HG03139 (cell line): Measurements from ENCODE around the gene ZNF57.
A peak's percentile ranks its signal among the peaks of the same experiment; 100 is the strongest.
"Not testable (repeated sequence)": the region's sequence is repeated elsewhere in the genome, so short reads cannot be mapped to it uniquely, and the experiment has no call there.

Experiments used
- ATAC-seq: cut with Tn5 transposase; IDR thresholded peaks from one replicate; pipeline ENCODE4 v1.9.1; 2021; ENCODE audit not compliant: unreplicated experiment

Gene ZNF57

DNA sequence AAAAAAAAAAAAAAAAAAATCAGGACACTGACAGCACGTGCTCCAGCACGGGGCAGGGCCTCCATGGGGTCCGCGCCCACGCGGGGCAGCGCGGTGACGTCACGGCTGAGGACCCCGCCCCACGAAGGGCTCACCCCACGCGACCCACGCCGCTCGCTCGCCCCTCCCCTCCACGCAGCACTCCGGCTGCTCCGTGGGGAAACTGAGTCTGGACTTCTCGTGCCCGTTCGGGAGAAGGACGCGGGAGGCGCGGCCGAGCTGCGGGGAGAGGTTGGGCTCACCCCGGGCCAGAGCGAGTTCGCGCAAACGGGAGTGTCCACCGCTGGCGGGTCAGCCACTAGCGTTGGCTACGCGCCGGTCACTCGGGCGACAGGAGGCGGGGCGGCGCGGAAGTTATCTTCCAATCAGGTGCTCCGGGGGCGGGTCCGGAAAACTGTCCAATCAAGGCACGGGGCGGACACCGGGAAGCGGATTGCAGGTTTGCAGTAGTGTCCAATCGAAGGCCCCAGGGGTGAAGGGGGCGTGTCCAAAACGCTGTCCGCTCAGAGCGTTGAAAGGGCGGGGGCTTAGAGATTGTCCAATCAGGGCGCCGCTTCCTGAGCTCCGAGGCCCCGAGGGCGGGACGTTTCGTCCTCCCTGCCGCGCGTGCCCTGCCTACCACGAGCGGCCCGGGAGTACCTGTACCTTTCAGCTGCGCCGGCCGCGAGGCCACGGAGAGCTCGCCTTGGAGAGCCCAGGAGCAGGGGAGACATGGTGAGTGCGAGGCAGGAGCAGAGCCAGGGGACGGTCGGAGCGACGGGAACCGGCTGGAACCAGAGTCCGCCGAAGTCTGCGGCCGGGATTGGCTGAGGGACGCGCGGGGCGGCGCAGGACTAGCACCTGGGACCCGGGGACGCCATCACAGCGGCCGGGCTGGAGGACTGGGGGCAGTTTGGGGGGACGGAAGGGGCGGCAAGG lies at the start of gene ZNF57:
Gene ZNF57, plus strand, starts transcription at position 633 of the 957 bp plus-strand sequence. Its CDS starts 118 bp downstream, at position 751.
- peak; percentile 90 for ATAC-seq

DNA sequence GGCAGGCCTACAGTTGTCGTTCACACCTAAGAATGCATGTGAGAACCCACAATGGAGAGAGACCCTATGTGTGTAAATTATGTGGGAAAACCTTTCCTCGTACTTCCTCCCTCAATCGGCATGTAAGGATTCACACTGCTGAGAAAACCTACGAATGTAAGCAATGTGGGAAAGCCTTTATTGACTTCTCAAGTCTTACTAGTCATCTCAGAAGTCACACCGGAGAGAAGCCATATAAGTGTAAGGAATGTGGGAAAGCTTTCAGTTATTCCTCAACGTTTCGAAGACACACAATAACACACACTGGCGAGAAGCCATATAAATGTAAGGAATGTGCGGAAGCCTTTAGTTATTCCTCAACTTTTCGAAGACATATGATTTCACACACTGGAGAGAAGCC lies 48.1 kb upstream of the ZNF57 start:
- ATAC-seq, result no peak

DNA sequence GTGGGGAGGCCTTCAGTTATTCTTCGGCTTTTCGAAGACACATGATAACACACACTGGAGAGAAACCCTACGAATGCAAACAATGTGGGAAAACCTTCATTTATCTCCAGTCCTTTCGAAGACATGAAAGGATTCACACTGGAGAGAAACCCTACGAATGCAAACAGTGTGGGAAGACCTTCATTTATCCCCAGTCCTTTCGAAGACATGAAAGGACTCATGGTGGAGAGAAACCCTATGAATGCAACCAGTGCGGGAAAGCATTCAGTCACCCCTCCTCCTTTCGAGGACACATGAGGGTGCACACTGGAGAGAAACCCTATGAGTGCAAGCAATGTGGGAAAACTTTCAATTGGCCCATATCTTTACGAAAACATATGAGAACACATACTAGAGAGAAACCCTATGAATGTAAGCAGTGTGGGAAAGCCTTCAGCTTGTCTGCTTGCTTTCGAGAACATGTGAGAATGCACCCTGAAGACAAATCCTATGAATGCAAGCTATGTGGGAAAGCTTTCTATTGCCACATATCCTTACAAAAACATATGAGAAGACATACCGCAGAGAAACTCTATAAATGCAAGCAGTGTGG lies 47.6 kb upstream of the ZNF57 start:
- ATAC-seq, result no peak

DNA sequence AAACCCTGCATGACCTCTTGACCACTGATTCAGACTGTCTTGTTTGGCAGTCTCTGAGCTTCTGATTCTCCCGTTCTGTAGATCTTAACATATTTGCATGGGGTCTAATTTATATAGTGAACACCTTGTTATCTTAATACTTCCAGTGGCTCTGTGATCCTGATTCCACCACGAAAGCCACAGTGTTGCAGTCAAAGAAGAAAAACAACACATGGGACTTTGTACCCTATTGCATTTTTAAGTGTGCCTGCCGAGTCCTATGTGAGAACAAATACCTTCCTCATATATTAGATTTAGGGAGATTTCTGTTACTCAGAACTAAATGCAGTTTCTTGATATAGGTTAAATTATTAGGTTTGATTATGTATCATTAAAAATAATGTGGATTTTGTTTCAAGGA lies 45.9 kb upstream of the ZNF57 start:
- ATAC-seq, result no peak

GRCh38 chr19:2856457-2857050 lies 44.2 kb upstream of the ZNF57 start:
- ATAC-seq, result no peak

DNA sequence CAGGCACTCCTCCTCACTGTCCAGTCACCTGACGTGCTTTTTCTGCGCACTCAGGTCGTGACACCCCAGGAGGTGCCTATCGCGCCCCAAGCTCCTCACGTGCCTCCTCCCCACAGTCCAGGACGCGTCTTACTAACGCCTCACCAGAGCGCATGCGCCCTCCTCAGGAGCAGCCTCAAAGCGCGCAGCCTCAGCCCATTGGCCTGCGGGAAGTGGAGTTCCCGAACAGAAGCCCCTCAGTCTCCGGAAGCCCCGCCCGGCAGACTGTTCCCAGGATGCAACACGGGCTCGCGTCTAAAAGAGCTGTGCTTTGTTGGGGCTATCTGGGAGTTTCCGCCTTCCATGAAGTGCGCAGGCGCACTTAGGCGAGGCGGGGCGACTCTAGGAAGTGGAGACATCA lies 41.9 kb upstream of the ZNF57 start:
- no peak for ATAC-seq

- ATAC-seq, result no peak
Measured at GRCh38 chr19:2863816-2864215, 36.9 kb upstream of the ZNF57 start.

DNA sequence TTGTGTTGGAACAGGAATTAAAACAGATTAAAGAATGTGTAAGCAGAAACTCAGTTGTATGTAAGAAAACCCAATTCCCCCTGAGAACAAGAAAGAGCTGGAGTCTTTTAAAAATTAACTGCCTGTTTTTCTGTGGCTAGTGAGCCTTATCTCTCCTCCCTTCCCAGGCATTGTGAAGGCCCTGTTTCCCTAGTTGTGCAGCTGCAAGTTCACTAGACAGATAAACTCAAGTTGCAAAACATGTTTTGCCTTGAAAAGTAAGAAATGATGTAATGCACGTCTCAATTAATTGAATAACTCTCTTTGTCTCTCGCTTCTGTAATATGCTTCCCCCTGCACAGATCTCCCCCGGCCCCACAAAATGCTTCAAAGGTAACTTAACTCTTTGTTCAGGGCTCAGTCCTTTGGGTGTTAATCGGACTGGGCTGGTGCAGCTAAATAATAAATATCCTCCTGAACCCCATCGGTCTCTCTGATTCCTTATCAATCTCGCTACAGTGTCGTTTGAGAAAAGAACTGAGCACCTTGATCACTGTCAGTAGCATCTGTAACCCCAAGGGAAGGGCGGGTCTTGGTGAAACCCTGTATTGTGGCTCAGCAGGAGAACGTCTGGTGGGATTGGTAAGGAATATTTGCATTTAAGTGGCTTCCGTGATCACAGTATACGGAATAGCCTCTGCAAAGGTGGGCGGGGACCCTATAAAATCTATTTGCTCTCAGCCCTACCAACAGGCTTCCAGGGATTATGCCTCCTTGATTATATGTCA lies 35.2 kb upstream of the ZNF57 start:
- ATAC-seq, result no peak

GRCh38 chr19:2866495-2867024 lies 34.2 kb upstream of the ZNF57 start:
- no peak for ATAC-seq

GRCh38 chr19:2867025-2867991 lies 33.4 kb upstream of the ZNF57 start, which contains the start of gene ZNF556:
TSS of gene ZNF556 (plus strand) at chr19:2867335. CDS start at chr19:2867422, 87 bp downstream.
- ATAC-seq, result no peak

DNA sequence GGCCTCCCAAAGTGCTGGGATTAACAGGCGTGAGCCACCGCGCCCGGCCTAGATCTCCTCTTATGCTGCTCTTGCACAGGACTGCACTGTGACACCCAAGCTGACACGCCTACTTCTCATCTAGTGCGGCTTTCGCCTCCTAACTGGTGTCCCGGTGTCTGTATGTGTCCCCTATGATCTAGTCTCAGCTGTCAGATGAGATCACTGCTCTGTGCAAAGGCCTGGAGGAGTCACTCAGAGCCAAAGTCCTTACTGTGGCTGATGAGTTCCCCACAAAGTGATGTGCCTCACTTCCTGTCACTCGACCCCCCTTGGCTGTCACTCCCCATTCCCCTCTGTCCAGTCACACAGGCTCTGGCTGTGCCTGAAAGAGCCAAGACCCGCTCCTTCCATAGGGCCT lies 31.1 kb upstream of the ZNF57 start:
- no peak for ATAC-seq

DNA sequence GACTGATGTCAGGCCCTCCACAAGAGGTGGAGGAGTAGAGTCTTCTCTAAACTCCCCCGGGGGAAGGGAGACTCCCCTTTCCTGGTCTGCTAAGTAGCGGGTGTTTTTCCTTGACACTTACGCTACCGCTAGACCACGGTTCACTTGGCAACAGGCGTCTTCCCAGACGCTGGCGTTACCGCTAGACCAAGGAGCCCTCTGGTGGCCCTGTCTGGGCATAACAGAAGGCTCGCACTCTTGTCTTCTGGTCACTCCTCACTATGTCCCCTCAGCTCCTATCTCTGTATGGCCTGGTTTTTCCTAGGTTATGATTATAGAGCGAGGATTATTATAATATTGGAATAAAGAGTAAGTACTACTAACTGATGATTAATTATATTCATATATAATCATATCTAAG lies 28.6 kb upstream of the ZNF57 start:
- ATAC-seq, result not testable (repeated sequence)

DNA sequence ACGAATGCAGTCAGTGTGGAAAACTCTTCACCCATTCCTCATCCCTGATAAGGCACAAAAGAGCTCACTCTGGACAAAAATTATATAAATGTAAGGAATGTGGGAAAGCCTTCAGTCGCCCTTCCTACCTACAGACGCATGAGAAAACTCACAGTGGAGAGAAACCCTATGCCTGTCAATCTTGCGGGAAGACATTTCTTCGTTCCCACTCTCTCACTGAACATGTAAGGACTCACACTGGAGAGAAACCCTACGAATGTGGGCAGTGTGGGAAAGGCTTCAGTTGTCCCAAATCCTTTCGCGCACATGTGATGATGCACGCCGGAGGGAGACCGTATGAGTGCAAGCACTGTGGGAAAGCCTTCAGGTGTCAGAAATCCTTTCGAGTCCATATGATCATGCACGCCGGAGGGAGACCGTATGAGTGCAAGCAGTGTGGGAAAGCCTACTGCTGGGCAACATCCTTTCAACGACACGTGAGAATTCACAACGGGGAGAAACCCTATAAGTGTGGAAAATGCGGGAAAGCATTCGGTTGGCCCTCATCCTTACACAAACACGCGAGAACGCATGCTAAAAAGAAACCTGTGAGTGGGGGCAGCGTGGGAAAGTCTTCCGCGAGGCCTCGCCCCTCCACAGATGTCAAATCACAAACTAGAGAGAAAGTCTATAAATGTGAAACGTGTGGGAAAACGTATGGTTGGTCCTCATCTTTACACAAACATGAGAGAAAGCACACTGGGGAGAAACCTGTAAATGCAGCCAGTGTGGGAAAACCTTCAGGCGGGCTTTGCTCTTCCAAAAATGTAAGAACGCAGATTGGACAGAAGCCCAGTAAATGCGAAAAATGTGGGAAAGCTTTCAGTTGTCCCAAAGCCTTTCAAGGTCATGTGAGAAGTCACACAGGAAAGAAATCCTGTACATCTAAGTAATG lies 23.1 kb upstream of the ZNF57 start:
- no peak for ATAC-seq

- ATAC-seq, result no peak
Measured at GRCh38 chr19:2883686-2884439, 16.9 kb upstream of the ZNF57 start.

DNA sequence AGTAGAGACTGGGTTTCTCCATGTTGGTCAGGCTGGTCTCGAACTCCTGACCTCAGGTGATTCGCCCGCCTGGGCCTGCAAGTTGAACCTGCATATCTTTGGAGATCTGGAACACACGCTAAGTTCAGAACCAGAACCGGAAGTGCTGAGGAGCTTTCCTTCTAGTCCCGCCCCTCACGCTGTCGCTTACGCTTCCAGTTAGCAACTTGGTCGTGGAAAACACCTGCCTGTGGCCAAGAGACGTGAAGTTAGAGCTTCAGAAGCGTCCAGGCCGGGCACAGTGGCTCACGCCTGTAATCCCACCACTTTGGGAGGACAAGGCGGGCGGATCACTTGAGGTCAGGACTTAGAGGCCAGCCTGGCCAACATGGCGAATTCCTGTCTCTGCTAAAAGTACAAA lies 15.0 kb upstream of the ZNF57 start:
- no peak for ATAC-seq

DNA sequence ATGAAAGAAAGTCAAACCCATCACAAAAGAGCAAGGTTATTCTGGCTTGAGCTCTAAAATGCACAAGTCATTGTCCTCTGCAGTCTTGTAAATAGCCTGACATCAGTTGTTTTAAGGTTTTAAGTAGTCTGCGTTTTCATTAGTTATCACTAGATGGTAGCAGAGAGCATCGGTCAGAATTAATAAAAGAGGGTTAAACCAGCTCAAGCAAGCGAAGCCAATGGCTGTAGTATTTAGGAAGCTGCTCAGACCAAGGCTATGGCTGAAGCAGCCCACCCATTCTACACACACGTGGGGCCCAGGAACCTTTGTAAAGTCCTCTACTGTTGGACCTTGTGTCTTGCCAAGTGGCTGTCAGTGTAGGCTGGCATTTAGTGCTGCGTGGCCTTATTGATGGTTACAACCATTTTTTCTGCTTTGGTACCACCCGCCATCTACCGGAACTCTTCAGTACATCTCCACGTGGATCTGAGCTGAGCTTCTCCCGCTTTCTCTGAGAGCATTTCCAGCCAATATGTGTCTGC lies 13.3 kb upstream of the ZNF57 start:
- ATAC-seq, result no peak

DNA sequence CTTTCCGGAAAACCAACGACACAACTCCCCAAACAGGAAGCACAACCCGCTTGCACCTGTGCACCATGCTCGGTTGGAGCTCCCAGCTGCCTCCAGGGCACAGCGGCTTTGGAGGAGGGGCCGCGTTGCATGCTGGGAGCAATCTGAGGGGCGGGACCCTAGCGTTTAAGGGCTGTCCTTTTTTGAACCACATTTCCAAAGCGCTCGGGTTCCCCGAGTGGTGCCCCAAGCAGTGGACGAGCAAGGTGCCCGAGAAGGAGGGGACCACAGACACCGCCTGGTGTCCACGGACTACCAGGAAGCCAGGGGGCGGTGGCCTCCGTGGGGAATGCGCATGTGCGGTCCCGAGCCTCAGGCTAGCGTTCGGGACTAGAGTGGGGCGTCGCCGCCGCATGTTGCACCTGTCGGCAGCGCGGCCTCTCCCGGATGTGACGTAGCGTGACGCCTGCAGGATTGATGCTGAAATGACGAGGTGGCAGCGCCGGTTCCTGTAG lies 11.9 kb upstream of the ZNF57 start:
- ATAC-seq, result no peak
